IPS DF 4.7 (cell line): ENCODE data around the gene HMG20B.
"Not testable (repeated sequence)": the region's sequence is repeated elsewhere in the genome, so short reads cannot be mapped to it uniquely, and the experiment has no call there.

Source experiments
- DNase-seq: peaks from one replicate; pipeline ENCODE4 v3.0.0-alpha.2; 2013; ENCODE audit warnings: low spot score; ENCODE audit errors: extremely low read depth

The HMG20B gene

GRCh38 chr19:3572855-3573161 lies at the start of gene HMG20B:
HMG20B (plus strand) TSS chr19:3572944; CDS start chr19:3573310, 366 bp downstream.
- DNase-seq: no peak

- no peak for DNase-seq
Measured at GRCh38 chr19:3523361-3524077, 49.2 kb upstream of the HMG20B start.

GRCh38 chr19:3524078-3524842 lies 48.5 kb upstream of the HMG20B start:
- DNase-seq: no peak

GRCh38 chr19:3524904-3525451 lies 47.8 kb upstream of the HMG20B start:
- DNase-seq: no peak

- DNase-seq: no peak
Measured at GRCh38 chr19:3526507-3527237, 46.1 kb upstream of the HMG20B start.

GRCh38 chr19:3527238-3527910 lies 45.4 kb upstream of the HMG20B start:
- no peak for DNase-seq

- no peak for DNase-seq
Measured at GRCh38 chr19:3528080-3528479, 44.7 kb upstream of the HMG20B start.

- no peak for DNase-seq
Measured at GRCh38 chr19:3528539-3529211, 44.1 kb upstream of the HMG20B start.

GRCh38 chr19:3529299-3529698 lies 43.4 kb upstream of the HMG20B start:
- not testable (repeated sequence) for DNase-seq

GRCh38 chr19:3530389-3530788 lies 42.4 kb upstream of the HMG20B start:
- DNase-seq: no peak

- no peak for DNase-seq
Measured at GRCh38 chr19:3531716-3532115, 41.0 kb upstream of the HMG20B start.

GRCh38 chr19:3532154-3532786 lies 40.5 kb upstream of the HMG20B start:
- no peak for DNase-seq

- no peak for DNase-seq
Measured at GRCh38 chr19:3533033-3533432, 39.7 kb upstream of the HMG20B start.

GRCh38 chr19:3533563-3534216 lies 39.1 kb upstream of the HMG20B start:
- no peak for DNase-seq

- DNase-seq: no peak
Measured at GRCh38 chr19:3534375-3535234, 38.1 kb upstream of the HMG20B start.

- no peak for DNase-seq
Measured at GRCh38 chr19:3535235-3535535, 37.6 kb upstream of the HMG20B start.

GRCh38 chr19:3535563-3535965 lies 37.2 kb upstream of the HMG20B start:
- no peak for DNase-seq

- no peak for DNase-seq
Measured at GRCh38 chr19:3535981-3536380, 36.8 kb upstream of the HMG20B start.

- DNase-seq: no peak
Measured at GRCh38 chr19:3536429-3537100, 36.2 kb upstream of the HMG20B start.
